GM12874 (cell line): ENCODE measurements around the gene TLE3.

Experiments
- CTCF ChIP-seq: IDR thresholded peaks from 2 replicates; pipeline ENCODE4 v1.5.1; 2011; ENCODE audit warnings: low read depth, mild to moderate bottlenecking, control low read depth, low read length, moderate library complexity; ENCODE audit not compliant: insufficient read depth

TLE3 gene

DNA sequence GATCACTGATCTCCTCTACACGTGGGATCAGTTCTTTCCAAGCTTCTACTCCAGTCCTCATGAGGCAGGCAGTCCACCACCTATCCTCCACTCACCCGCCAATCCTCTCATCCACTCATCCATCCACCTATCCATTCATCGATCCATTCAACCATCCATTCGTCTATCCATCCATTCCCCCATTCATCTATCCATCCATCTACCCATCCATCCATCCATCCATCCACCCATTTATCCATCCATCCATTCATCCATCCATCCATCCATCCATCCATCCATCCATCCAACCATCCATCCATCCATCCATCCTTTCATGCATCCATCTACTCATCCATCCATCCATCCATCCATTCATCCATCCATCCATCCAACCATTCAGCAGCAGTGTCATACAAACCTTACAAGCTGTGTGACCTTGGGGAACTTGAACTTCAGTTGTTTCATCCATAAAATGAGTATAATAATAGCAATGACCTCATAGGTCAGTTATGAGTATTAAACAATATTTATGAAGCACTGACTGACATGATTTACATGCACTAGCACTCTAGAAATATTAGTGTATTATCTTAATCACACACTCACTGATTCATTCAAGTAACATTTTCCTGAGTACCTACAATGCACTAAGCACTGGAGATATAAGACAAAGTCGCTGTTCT, 55.0 kb downstream of the TLE3 start:
- no peak for TF ChIP-seq CTCF

GRCh38 chr15:70039917-70040316, 57.8 kb downstream of the TLE3 start:
- TF ChIP-seq CTCF: no peak

GRCh38 chr15:70038730-70039392, 58.9 kb downstream of the TLE3 start:
- TF ChIP-seq CTCF: no peak

DNA sequence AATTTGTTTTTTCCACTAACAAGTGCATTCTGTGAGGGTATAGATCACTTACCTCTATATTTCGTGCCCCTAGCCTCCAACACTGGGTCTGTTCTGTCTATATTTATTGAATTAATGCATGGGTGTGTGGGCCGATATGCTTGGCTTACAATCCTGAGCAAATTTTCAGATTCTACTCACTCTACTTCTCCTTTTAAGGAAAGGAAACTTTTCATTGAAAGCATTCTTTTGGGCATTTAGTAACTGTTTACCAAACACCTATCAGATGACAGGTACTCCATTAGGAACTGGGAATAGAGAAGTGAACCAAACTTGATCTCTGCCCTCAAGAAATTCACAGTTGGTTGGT, 60.5 kb downstream of the TLE3 start:
- TF ChIP-seq CTCF: no peak

- no peak for TF ChIP-seq CTCF
Measured at GRCh38 chr15:70036585-70037291, 61.0 kb downstream of the TLE3 start.

DNA sequence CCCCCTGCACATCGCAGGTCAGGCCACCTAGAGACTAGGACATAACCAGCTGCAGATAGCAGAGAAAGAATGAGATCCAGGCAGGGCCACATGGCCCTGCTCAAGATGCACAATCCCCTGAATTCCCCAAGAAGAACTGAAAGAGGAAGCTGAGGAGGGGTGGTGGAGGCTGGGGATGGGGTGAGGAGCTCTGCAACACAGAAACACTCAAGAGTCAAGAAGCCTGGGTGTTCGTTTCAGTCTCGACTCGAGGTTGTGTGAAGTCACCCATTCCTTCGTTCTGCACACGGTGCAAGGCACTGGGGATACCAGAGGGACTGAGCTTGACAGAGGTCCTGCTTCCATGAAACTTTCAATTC, 62.0 kb downstream of the TLE3 start:
- TF ChIP-seq CTCF: no peak

- no peak for TF ChIP-seq CTCF
Measured at GRCh38 chr15:70035051-70035718, 62.5 kb downstream of the TLE3 start.
